ENCODE data around the gene ARFGEF3.
"Not testable (repeated sequence)": the region's sequence is repeated elsewhere in the genome, so short reads cannot be mapped to it uniquely, and the experiment has no call there.

Gene ARFGEF3

DNA sequence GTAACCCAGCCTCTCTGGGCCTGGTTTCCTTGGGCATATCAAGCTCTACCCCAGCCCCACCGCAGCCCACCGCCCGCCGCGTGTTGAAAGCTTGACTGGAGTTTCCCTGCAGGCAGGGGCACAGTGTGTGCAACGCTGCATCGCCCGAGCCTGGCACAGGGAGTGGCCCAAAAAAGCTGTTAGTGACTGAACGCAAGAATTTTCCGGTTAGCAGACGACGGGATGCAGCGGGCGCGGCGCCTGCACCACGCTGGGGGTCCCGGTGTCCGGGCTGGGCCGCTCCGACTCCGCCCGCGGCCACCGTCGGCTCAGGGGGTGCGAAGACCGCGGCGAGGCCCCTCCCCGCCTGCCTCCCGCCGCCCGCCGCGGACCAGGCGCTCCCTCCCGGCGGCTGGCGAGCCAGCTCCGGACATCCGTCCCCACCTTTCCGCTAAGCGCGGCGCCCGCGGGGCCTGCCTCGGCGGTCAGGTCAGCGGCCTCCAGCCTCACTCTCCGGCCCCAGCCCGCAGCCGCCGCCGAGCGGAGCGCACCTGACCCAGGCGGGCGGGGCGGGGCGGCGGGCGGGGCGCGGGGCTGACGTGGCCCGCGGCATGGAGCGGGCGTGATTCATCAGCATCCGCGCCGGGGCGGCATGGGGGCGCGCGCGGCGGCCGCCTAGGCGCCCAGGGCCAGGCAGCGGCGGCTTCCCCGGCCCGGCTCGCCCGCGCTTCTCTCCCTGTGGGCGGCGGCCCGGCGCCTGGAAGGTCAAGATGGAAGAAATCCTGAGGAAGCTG is at the start of gene ARFGEF3:
Gene ARFGEF3 (plus strand): TSS at position 602 of the 773 bp plus-strand sequence. CDS start 148 bp downstream, at position 750.
- no peak for DNase-seq (ENCODE audit: low spot score)

- no peak for DNase-seq (ENCODE audit: low spot score)
These were observed 48.0 kb upstream of the ARFGEF3 start for GRCh38 chr6:138113588-138114210.

DNA sequence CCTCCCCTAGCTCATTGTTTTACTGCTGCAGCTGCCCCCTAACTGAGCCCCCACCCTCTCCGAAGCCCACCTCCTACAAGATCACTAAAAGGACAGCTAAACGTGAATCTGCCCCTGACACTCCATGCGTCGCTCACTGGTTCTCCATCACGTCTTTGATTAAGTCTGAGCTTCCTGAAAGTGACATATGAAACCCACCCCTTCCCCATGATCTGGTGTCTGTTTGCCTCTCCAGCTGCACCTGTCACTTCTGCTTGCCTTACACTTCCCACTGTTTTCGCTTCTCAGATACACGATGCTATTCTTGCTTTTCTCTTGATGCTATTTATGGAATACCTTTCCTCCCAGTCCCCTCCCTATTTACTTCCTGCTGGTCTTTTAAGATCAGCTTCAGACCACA is 46.5 kb upstream of the ARFGEF3 start:
- DNase-seq (ENCODE audit: low spot score) = no peak

DNA sequence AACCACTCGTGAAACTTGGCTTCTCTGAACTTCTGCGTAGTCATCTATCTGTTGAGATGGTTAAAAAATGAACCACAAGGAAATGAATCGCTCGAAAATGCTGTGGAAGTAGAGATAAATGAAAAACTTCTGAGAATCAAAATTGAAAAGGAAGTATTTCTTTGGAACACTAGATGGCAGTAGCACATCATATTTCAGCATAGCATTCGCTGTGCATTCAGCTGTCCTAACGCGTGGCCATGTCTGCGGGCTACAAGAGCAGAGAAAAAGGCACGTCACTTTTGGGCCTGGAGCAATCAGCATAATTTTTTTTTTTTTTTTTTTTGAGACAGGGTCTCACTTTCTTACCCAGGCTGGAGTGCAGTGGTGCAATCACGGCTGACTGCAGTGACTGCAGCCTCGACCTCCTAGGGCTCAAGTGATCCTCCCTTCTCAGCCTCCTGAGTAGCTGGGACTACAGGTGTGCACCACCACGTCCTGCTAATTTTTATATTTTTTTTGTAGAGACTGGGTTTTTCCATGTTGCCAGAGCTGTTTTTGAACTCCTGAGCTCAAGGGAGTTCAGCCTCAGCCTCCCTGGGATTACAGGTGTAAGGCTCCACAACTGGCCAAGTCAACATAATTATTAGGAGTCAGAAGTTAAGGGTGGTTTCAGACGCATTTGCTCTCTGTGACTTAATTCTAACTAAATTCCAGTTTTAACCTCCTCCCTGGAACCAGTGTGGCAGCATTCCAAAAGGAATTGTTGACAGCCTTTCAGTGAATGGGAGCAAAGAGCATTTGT is 45.7 kb upstream of the ARFGEF3 start:
- peak; percentile 58 for DNase-seq (ENCODE audit: low spot score)

- DNase-seq (ENCODE audit: low spot score) = no peak
These were observed 45.1 kb upstream of the ARFGEF3 start for GRCh38 chr6:138116661-138116999.

- no peak for DNase-seq (ENCODE audit: low spot score)
These were observed 44.3 kb upstream of the ARFGEF3 start for GRCh38 chr6:138117376-138117914.

- not testable (repeated sequence) for DNase-seq (ENCODE audit: low spot score)
These were observed 42.5 kb upstream of the ARFGEF3 start for GRCh38 chr6:138119229-138119628.

GRCh38 chr6:138119976-138120375 is 41.8 kb upstream of the ARFGEF3 start:
- no peak for DNase-seq (ENCODE audit: low spot score)

DNA sequence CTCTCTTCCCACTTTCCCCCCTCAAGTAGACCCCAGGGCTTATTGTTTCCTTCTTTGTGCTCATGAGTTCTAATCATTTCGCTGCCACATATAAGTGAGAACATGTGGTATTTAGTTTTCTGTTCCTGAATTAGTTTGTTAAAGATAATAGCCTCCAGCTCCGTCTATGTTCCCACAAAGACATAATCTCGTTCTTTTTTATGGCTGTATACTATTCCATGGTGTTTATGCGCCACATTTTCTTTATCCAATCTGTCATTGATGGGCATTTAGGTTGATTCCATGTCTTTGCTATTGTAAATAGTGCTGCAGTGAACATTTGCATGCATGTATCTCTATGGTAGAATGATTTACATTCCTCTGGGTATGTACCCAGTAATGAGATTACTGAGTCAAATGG is 37.6 kb upstream of the ARFGEF3 start:
- DNase-seq (ENCODE audit: low spot score) = no peak

GRCh38 chr6:138128096-138128495 is 33.6 kb upstream of the ARFGEF3 start:
- DNase-seq (ENCODE audit: low spot score) = no peak

DNA sequence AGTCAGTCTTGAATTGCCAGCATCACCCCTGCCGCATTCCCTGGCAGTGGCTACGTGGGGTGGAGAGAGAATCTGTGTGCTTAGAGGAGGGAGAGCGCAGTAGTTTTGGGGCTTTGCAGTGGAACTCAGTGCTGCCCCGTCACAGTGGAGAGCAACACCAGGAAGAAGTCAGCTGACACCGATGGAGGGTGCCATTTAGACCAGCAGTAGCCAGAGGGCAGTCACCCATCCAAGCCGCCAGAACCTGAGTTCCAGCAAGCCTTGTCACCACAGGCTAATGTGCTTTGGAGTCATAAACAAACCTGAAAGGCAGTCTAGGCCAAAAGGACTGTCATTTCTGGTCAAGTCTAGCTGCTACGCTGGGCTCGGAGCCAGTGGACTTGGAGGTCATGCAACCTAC is 32.5 kb upstream of the ARFGEF3 start:
- DNase-seq (ENCODE audit: low spot score) = no peak

- DNase-seq (ENCODE audit: low spot score) = no peak
These were observed 18.9 kb upstream of the ARFGEF3 start for GRCh38 chr6:138142806-138143205.

DNA sequence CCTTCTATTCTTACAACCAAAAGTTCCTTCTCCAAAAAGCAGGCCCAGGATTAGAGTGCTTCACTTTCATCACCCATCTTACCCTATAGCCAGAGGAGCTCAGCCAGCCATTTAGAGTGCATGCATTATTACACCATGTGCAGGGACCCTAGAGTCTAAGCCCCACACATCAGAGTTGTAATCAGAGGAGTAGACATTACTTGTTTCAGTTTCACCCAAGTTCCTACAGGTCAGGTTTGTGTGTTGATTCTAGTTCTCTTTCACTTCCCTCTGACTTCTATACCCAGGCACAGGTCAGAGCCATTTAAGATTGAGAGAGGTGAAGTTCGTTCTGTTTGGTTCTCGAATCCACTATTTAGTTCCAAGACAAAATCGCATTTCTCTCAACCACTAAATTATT is 16.3 kb upstream of the ARFGEF3 start:
- DNase-seq (ENCODE audit: low spot score) = no peak

DNA sequence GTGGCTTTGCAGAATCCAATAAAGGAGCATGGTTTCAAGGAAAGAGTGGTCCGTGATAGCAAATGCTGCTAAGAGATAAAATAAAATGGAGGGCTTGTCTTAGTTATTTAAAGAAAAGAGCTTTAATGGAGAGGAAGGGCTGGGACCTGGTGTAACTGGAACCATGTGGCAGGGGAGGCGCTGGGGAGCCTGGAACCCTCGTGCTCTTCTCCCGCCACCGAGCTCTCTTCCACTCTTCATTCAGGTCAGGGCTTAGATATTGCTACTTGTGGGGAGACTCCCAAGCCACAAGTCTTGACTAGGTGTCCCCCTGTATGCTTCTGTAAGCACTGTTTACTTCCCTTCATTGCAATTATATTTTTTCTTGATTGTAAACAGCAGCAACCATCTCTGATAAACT is 15.2 kb upstream of the ARFGEF3 start:
- no peak for DNase-seq (ENCODE audit: low spot score)

DNA sequence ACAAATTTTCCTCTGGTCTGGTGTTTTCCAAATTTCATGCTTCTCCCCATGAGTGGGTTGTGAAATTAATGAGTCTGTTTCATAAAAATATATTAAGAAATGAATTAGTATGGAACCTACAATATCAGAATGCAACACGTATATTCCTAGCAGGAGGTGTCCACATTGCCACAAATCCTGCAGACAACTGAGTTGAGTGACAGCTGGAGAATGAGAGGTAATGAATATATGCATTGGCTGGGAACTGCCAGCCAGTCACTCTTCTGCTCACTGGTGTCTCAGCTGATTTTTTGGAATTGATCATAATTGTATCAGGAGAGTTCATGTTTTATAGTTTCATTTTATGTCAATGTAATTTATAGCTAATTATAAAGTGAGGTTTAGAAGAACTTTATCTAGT is 6.3 kb upstream of the ARFGEF3 start:
- no peak for DNase-seq (ENCODE audit: low spot score)

DNA sequence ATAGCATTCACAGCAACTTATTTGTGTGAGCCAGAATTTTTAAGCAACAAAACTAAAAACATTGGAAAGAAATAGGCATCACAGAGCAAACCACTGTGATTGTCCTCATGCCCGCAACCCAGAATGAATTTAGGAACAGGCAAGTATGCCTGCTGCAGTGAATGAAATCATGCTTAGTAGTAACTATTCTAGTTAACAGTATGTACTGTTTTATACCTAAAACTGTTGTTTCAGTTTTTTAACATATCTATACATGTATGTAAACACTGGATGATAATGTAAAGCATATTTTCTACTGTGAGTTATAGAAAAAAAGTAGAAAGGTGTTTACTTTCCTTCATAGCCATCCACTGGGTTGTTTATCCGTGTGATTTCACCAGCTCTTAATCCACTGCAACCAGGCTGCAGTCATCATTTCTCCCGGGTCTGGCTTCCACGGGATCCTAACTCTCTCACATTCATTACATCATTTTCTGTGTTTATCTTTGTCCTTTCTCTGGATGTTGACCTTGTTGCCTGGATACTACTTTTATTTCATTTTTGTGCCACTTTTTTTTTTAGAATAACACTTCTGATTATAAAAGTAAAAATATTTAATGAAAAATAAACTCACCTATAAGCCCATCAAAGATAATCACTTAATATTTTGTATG is 3.6 kb upstream of the ARFGEF3 start:
- DNase-seq (ENCODE audit: low spot score) = no peak

DNA sequence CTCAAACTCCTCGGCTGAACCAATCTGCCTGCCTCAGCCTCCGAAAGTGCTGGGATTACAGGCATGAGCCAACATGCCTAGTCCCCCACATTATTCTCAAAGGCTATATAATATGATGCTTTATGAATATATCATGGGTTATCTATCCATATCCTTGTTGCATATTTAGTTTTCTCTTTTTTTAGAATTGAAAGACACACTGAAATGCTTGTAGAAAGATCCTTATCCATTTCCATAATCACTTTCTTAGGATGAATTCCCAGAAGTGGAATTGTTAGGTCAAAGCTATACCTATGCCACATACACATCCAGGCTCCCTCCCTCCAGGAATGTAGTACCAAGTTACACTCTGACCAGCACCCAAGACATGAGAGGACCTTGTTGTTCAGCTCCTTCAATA is 2.5 kb upstream of the ARFGEF3 start:
- no peak for DNase-seq (ENCODE audit: low spot score)

DNA sequence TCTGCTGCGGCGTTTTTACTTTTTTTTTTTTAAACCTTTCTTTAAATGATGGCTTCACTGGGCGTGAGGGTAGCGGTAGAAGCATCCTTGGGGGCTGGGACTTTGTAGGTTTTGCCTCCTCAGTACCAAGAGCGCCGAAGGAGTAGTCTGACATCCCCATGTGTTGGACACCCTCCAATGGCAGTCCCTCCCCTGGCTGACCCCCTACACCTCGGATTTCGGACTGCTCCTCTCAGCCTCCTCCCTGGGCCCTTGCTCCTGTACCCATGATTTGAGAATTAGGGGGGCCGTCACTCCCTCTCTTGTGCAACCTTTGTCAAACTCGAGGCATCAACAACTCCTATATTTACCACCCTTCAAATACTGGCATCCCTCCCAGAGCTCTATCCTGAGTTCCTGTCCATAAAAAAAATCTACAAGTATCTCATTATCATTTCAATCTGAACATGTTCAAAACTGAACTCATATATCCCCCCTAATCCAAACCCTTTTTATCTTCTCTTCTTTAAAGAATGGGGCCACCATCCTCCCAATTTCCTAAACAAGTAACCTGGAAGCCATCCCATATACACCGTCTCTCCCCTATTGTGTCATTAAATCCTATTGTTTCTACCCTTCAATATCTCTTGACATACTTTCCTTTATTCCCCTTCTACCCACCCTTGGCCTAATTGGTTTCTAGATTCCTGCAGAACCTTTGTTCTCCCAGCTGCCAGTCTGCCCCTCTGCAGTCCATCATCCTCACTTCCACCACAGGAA is 1.2 kb upstream of the ARFGEF3 start:
- no peak for DNase-seq (ENCODE audit: low spot score)

DNA sequence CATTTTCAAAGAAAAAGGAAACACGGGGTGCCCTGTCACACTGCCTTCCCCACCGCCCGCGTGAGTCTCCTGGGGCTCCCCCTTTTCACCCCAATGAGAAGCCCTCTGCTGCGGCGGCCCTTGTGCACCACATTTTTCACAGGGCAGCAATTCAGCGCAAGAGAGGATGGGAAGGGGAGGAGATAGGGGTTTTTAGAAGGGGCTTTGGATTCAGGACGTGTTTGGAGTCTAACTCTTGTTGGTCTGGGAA is 726 bp upstream of the ARFGEF3 start:
- DNase-seq (ENCODE audit: low spot score) = no peak

GRCh38 chr6:138162111-138162954 is 594 bp downstream of the ARFGEF3 start:
- no peak for DNase-seq (ENCODE audit: low spot score)
